Fibroblast of the aortic adventitia (primary cell): Measurements from ENCODE around the gene COPG2. TPM values are rescaled to one million over a fixed set of nuclear protein-coding genes. Genes with fewer than 3 reads are reported as not detected.

Experiments used
- DNase-seq: peaks from one replicate; pipeline ENCODE4 v3.0.0-alpha.2; 2010; ENCODE audit warnings: low read depth
- H3K4me3 ChIP-seq: 2 replicates; pipeline ENCODE4 v1.5.1; 2011; ENCODE audit warnings: low read depth, mild to moderate bottlenecking, control low read depth, low read length, moderate library complexity
- total RNA-seq: library from RNA; depleted of rRNA; stranded (reverse); fragments of >200 nt; gene quantifications from 2 replicates; pipeline ENCODE4 v1.2.3, GENCODE V29; 2012; ENCODE audit warnings: low replicate concordance
- TF ChIP-seq, protein P1 (sequence below): IDR thresholded peaks from 2 replicates; pipeline ENCODE4 v1.5.1; 2011; ENCODE audit warnings: mild to moderate bottlenecking, low read length, control low read depth, inconsistent platforms; ENCODE audit not compliant: insufficient read depth

COPG2 gene
- total RNA-seq, 1 donor: 43.7 TPM

DNA sequence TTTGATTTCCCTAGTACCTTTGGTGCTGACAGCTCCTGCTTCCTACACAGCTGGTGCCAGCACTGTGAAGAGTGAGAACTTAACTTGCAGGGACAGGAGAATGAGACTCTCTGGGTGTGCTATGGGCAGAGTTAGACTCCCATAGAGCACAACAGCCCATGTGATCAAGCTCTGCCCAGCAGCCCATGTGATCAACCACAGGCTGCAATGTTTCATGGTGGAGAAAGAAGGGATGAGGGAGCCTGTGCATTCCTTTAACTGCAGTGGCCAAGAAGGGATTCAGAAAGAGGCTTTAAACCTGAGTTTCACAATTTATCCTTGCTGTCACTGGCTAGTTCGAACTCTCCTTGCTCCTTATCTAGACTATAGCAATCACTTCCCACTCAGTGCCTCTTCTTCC, 186.7 kb downstream of the COPG2 start:
- DNase-seq: peak; percentile 85
- TF ChIP-seq, protein P1, sequence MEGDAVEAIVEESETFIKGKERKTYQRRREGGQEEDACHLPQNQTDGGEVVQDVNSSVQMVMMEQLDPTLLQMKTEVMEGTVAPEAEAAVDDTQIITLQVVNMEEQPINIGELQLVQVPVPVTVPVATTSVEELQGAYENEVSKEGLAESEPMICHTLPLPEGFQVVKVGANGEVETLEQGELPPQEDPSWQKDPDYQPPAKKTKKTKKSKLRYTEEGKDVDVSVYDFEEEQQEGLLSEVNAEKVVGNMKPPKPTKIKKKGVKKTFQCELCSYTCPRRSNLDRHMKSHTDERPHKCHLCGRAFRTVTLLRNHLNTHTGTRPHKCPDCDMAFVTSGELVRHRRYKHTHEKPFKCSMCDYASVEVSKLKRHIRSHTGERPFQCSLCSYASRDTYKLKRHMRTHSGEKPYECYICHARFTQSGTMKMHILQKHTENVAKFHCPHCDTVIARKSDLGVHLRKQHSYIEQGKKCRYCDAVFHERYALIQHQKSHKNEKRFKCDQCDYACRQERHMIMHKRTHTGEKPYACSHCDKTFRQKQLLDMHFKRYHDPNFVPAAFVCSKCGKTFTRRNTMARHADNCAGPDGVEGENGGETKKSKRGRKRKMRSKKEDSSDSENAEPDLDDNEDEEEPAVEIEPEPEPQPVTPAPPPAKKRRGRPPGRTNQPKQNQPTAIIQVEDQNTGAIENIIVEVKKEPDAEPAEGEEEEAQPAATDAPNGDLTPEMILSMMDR: no peak
- no peak overlapping the region for H3K4me3 ChIP-seq

DNA sequence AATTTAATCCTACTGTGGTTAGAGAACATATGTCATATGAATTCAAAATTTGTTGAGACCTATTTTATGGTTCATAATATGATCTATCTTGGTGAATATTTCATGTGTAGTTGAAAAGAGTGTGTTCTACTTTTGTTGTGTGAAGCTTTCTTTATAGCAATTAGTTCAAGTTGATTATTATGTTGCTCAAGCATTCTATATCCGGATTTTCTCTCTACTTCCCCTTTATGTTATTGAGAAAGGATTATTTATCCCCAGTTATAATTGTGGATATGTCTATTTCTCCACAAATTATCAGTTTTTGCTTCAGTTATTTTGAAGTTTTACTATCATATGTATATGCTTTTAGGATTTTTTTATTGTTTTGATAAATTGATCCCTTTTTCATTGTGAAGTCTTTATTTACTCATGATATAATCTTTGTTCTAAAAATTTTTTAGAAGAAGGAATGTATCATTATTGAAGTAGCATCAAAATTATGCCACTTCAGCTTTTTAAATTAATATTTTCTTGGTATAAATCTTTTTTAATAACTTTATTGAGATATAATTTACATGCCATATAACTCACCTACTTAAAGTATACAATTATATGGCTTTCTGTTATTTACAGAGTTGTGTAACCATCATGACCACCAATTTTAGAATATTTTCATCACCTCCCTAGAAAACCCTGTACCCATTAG, 188.7 kb downstream of the COPG2 start:
- TF ChIP-seq, protein P1: no peak
- DNase-seq: no peak
- no peak overlapping the region for H3K4me3 ChIP-seq

DNA sequence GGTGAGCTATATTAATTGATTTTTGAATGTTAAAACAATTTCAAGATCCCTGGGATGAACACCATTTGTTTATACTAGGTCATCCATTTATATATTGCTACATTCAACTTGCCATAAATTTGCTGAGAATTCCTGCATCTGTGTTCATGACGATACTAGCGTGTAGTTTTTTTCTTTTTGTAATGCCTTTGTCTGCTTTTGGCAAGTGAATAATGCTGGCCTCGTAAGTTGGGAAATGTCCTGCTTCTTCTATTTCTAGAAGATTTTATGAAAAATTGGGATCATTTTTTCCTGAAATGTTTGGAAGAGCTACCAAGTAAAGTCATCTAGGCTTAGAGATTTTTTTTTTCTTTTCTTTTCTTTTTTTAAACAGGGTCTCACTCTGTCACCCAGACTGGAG, 189.6 kb downstream of the COPG2 start:
- peak; percentile 46 for DNase-seq
- TF ChIP-seq, protein P1: no peak
- H3K4me3 ChIP-seq: no peak overlapping the region

DNA sequence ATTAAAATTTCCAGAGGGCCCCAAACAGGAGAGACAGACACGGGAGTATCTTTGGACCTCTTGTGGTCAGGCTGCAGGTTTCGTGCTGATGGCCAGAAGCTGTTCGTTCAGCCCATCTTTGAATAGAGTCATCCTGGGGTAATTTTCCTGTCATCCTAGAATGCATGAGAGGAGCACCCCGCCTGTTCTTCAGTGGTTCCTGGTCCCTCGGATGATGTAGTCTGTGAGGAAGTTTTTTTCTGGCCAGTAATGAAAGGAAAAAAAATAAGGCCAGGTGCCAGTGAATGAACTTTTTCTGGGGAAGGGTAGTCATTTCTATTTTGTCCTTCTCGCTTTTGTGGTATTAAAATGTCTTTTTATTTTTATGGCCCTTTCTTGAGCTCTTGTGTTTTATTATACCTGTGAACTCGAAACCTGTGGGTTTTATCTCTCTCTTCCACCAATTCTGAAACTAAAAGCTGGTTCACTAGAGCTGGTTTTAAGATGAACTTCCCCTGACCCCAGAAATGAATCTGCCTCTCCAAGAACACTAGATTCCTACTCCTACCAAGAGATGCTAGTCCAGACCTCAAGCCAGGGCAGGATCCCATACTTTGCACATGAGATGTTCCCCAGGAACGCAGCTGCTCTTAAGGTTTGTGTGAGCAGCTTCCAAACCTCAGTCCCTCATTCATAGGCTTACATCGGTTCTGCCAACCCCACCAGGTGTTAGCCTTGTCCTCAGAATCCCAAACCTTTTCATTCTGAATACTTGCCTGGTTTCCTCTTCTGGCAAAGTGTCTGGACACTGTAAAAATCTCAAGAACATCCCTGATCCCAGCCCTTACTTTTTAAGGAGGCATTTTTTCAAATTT, 192.0 kb downstream of the COPG2 start:
- peak; percentile 49 for DNase-seq
- no peak overlapping the region for H3K4me3 ChIP-seq
- TF ChIP-seq, protein P1: no peak

DNA sequence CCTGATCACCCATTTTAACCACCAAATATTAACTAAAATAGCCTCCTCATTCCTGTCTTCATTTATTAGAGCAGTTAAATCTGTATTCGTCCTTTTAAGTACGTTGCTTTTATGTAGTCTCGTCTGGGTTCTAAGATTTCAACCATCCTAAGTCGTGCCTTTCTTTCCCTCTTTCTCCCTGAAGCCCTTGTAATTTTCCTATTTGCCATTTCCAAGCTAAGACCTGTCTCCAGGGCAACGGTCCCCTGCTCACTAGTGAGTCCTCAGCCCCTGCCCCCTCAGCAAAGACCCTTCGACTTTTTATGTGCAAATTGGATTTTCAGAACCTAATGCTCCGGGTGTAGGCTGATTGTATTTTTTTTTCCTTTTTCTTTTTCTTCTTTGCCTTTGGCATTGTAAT, 192.8 kb downstream of the COPG2 start:
- TF ChIP-seq, protein P1: no peak
- H3K4me3 ChIP-seq: no peak overlapping the region
- no peak for DNase-seq

DNA sequence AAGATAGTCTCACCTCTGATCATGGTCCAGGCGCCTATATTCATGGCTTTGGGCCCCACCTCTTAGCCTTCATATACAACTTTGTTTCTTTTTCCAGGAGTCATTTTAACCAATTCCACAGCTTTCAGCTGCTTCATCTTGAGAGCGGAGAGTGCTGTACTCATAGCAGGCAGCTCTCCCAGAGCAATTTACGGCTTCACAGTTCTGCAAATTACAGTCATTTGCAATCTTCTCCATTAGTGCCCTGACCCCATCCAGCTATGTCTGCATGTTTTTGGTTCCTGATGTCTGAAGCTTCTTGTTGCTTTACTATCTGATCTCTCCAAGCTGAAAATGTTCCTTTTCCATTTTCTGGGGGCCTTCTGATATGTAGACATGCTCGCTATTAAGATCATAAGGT, 194.7 kb downstream of the COPG2 start:
- no peak overlapping the region for H3K4me3 ChIP-seq
- DNase-seq: no peak
- TF ChIP-seq, protein P1: no peak
